Kidney (tissue), 14 donors: ENCODE results near the gene GZMB. TPM values are rescaled to one million over a fixed set of nuclear protein-coding genes. Genes with fewer than 3 reads are reported as not detected.
"Not testable (repeated sequence)": the region's sequence is repeated elsewhere in the genome, so short reads cannot be mapped to it uniquely, and the experiment has no call there.

Source experiments
- DNase-seq, 5 donors: peaks; one replicate each; pipeline ENCODE4 v3.0.0-alpha.2; 2013 to 2020
- FAIRE-seq: peaks from 2 replicates; lab custom pipeline; 2012; peaks lifted over from hg19 to GRCh38; lab: Jason Lieb, UNC
- H3K27ac ChIP-seq, 2 donors: one replicate each; pipeline ENCODE4 v1.7.0; 2013; ENCODE audit warnings: low read depth in 2 of 2, low read length in 2 of 2, inconsistent platforms in 1 of 2
- H3K27me3 ChIP-seq: one replicate; pipeline ENCODE4 v1.7.1; 2013; ENCODE audit warnings: low read length, inconsistent platforms; ENCODE audit not compliant: control insufficient read depth, insufficient read depth
- H3K36me3 ChIP-seq, 3 donors: one replicate each; pipeline versions ENCODE4 v1.7.0 to v1.7.1; 2013; ENCODE audit warnings: low read length in 3 of 3, control low read depth in 1 of 3, inconsistent platforms in 1 of 3; ENCODE audit not compliant: insufficient read depth in 3 of 3, control insufficient read depth in 2 of 3
- H3K4me1 ChIP-seq, 3 donors: one replicate each; pipeline versions ENCODE4 v1.7.0 to v1.7.1; 2013; ENCODE audit warnings: low read length in 3 of 3, inconsistent platforms in 1 of 3, low read depth in 1 of 3; ENCODE audit not compliant: control insufficient read depth in 2 of 3, insufficient read depth in 2 of 3
- H3K4me3 ChIP-seq, 3 donors: one replicate each; pipeline versions ENCODE4 v1.7.0 to v1.8.1; 2013; ENCODE audit warnings: low read length in 3 of 3, control low read depth in 1 of 3, inconsistent platforms in 1 of 3
- H3K9ac ChIP-seq, 3 donors: one replicate each; pipeline versions ENCODE4 v1.7.0 to v1.7.1; 2013; ENCODE audit warnings: low read length in 3 of 3, control low read depth in 1 of 3, inconsistent platforms in 1 of 3
- H3K9me3 ChIP-seq, 3 donors: one replicate each; pipeline versions ENCODE4 v1.7.0 to v1.7.1; 2013; ENCODE audit warnings: low read length in 3 of 3, control low read depth in 1 of 3, inconsistent platforms in 1 of 3; ENCODE audit not compliant: control insufficient read depth in 2 of 3, insufficient read depth in 1 of 3
- intact Hi-C: fragments of 100-400 bp; cut with DNase I; formaldehyde crosslinking; loops from one replicate; pipeline ENCODE4 v1.11.1; 2022
- polyA plus RNA-seq: library from polyadenylated mRNA; stranded (reverse); fragments of 350-450 nt; fragmentation: Illumina TruSeq; extraction: RNeasy Lipid Tissue Mini Kit (QIAGEN cat#74804); gene quantifications from one replicate; pipeline ENCODE4 v1.2.3, GENCODE V29; 2014; ENCODE audit warnings: low read depth, low replicate concordance; ENCODE audit not compliant: insufficient read depth
- total RNA-seq: library from RNA; stranded (reverse); fragmentation: NEBNext Ultra II Directional; extraction: Animal tissue kit (Norgen Biotek cat#: 25700); gene quantifications from one replicate; pipeline ENCODE4 v1.2.1, GENCODE V29; 2021
- TF ChIP-seq, protein P1 (sequence below): IDR thresholded peaks from 3 replicates; pipeline ENCODE4 v1.5.1; 2012; ENCODE audit warnings: mild to moderate bottlenecking, moderate library complexity, borderline replicate concordance; ENCODE audit not compliant: insufficient read depth; ENCODE audit errors: extremely low read depth
- donor health status: control.
- donor health status: control.
- donor health status: control.
- donor health status: control.
- donor health status: control.
- donor health status: DM: yes; HTN: yes; CAD: no.
- donor health status: Normal renal cell carcinoma (clear cell type).

Gene GZMB
- total and polyA plus RNA-seq, 2 donors from 2014 or later: 0.86 to 1.6 TPM

DNA sequence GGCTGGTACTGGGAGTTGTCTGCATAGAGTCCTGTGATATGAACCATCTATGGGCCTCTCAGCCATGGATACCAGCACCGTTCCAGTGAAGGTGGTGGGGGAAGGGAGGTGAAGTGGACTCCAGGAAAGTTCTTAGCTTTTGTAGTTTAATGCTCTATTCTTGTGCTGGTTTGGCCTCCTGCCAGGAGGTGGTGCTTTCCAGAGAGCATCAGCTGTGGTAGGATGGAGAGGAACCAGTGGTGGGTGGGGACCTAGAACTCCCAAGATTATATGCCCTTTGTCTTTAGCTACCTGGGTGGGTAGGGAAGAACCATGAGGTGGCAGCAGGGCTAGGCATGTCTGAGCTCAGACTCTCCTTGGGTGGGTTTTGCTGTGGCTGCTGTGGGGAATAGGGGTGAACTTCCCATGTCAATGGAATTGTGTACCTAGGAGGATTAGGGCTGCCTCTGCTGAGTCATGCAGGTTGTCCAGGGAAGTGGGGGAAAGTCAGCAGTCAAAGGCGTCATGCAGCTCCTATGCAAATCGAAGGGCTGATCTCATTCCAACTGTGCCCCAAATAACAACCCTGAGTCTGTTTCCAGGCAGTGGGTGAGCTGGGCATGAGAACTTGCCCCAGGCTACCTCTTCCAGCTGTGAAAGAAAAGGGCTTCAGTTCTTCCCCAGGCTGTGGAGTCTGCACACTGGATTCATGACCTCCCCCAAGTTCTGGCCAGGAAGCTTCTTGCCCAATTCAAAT lies 38.7 kb downstream of the GZMB start:
- FAIRE-seq (no peak), DNase-seq (no peak)
- peaks cover 0 to 12% (median 3%) of the 10 kb centered on the region in 3 donors for H3K9me3 ChIP-seq
- no peak overlapping the region for H3K4me3 ChIP-seq
- no peaks in the 10 kb centered on the region for H3K36me3 ChIP-seq
- H3K9ac ChIP-seq: no peak overlapping the region
- H3K27ac ChIP-seq: no peak overlapping the region
- H3K27me3 ChIP-seq: no peaks in the 10 kb centered on the region
- TF ChIP-seq, protein P1, sequence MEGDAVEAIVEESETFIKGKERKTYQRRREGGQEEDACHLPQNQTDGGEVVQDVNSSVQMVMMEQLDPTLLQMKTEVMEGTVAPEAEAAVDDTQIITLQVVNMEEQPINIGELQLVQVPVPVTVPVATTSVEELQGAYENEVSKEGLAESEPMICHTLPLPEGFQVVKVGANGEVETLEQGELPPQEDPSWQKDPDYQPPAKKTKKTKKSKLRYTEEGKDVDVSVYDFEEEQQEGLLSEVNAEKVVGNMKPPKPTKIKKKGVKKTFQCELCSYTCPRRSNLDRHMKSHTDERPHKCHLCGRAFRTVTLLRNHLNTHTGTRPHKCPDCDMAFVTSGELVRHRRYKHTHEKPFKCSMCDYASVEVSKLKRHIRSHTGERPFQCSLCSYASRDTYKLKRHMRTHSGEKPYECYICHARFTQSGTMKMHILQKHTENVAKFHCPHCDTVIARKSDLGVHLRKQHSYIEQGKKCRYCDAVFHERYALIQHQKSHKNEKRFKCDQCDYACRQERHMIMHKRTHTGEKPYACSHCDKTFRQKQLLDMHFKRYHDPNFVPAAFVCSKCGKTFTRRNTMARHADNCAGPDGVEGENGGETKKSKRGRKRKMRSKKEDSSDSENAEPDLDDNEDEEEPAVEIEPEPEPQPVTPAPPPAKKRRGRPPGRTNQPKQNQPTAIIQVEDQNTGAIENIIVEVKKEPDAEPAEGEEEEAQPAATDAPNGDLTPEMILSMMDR: no peak
- intact Hi-C loops: no loop called here
- H3K4me1 ChIP-seq: no peaks in the 10 kb centered on the region

DNA sequence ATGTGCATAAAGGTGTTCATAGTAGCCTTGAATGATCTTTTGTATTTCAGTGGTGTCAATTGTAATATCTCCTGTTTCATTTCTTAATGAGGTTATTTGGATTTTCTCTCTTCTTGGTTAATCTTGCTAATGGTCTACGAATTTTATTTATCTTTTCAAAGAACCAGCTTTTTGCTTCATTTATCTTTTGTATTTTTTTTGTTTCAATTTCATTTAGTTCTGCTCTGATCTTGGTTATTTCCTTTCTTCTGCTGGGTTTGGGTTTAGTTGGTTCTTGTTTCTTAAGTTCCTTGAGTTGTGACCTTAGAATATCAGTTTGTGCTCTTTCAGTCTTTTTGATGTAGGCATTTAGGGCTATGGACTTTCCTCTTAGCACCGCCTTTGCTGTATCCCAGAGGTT lies 43.0 kb downstream of the GZMB start:
- H3K9me3 ChIP-seq, H3K4me3 ChIP-seq, intact Hi-C loops, H3K4me1 ChIP-seq, H3K9ac ChIP-seq, H3K27ac ChIP-seq, H3K36me3 ChIP-seq, FAIRE-seq, DNase-seq, H3K27me3 ChIP-seq: not testable (repeated sequence)

DNA sequence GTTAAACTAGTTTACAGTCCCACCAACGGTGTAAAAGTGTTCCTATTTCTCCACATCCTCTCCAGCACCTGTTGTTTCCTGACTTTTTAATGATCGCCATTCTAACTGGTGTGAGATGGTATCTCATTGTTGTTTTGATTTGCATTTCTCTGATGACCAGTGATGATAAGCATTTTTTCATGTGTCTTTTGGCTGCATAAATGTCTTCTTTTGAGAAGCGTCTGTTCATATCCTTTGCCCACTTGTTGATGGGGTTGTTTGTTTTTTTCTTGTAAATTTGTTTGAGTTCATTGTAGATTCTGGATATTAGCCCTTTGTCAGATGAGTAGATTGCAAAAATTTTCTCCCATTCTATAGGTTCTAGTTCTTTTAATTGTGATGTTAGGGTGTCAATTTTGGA lies 49.6 kb downstream of the GZMB start:
- H3K4me3 ChIP-seq, H3K9me3 ChIP-seq, intact Hi-C loops, H3K36me3 ChIP-seq, FAIRE-seq, DNase-seq, H3K27me3 ChIP-seq, H3K4me1 ChIP-seq, H3K9ac ChIP-seq, H3K27ac ChIP-seq: not testable (repeated sequence)

Other genes starting within 250 kb of the GZMB start
- 12.1 TPM for gene NYNRIN, start 235.2 kb downstream of the GZMB start, total RNA-seq
- gene NYNRIN, start 235.2 kb downstream of the GZMB start, polyA plus RNA-seq: 4.4 TPM
- gene CBLN3, start 204.5 kb downstream of the GZMB start, total RNA-seq: 1.3 TPM
- gene CBLN3, start 204.5 kb downstream of the GZMB start, polyA plus RNA-seq: 2.6 TPM
- gene KHNYN, start 204.2 kb downstream of the GZMB start, total RNA-seq: 53.9 TPM
- gene KHNYN, start 204.2 kb downstream of the GZMB start, polyA plus RNA-seq: 9.7 TPM
- gene SDR39U1, start 191.4 kb downstream of the GZMB start, total RNA-seq: 62.3 TPM
- gene SDR39U1, start 191.4 kb downstream of the GZMB start, polyA plus RNA-seq: 97.8 TPM
- gene CMA1, start 125.9 kb downstream of the GZMB start, total RNA-seq: 2.1 TPM
- not detected for gene CMA1, start 125.9 kb downstream of the GZMB start, polyA plus RNA-seq
- 11.9 TPM for gene CTSG, start 57.9 kb downstream of the GZMB start, total RNA-seq
- gene CTSG, start 57.9 kb downstream of the GZMB start, polyA plus RNA-seq: 1.1 TPM
- 0.91 TPM for gene GZMH, start 24.5 kb downstream of the GZMB start, total RNA-seq
- 1.9 TPM for gene GZMH, start 24.5 kb downstream of the GZMB start, polyA plus RNA-seq